ENCODE results near the gene ETV5.
A peak's percentile ranks its signal among the peaks of the same experiment; 100 is the strongest.

The ETV5 gene

GRCh38 chr3:186096290-186096689 lies 12.6 kb downstream of the ETV5 start:
- no peak overlapping the region for H3K23ac ChIP-seq (ENCODE audit: low read length in 2 of 2)
- H3K14ac ChIP-seq (ENCODE audit: low read length in 2 of 2): no peak overlapping the region
- H4K91ac ChIP-seq (ENCODE audit: low read length): no peak overlapping the region
- peaks cover 19% of the 10 kb centered on the region for H3K4me1 ChIP-seq (ENCODE audit: control insufficient read depth, insufficient read depth, low read depth, low read length)
- H2BK15ac ChIP-seq (ENCODE audit: low read depth, poor library complexity, severe bottlenecking): no peak overlapping the region
- WGBS: 89% methylated on average over 2 of the region's 2 CpGs
- H4K8ac ChIP-seq (ENCODE audit: low read length): no peak overlapping the region
- H3K27me3 ChIP-seq (ENCODE audit: control insufficient read depth in 1 of 2, insufficient read depth in 1 of 2, low read length in 2 of 2): no peaks in the 10 kb centered on the region
- H3K4me2 ChIP-seq (ENCODE audit: low read length, poor library complexity, severe bottlenecking): no peak overlapping the region
- H3K4ac ChIP-seq (ENCODE audit: low read depth in 1 of 2, low read length in 2 of 2): no peak overlapping the region
- peaks cover 11 to 79% of the 10 kb centered on the region in 2 experiments for H3K36me3 ChIP-seq (ENCODE audit: control insufficient read depth in 1 of 2, insufficient read depth in 2 of 2, low read depth in 1 of 2, low read length in 2 of 2)
- no peak overlapping the region for H3K18ac ChIP-seq (ENCODE audit: low read depth in 1 of 2, low read length in 2 of 2)
- H3K9me3 ChIP-seq (ENCODE audit: control insufficient read depth, low read length): no peaks in the 10 kb centered on the region
- DNase-seq: no peak
- H2AFZ ChIP-seq (ENCODE audit: low read depth, low read length): no peak overlapping the region
- H2BK120ac ChIP-seq (ENCODE audit: low read depth, low read length): no peak overlapping the region
- H3K4me3 ChIP-seq (ENCODE audit: insufficient read depth in 1 of 2, low read depth in 1 of 2, low read length in 2 of 2): no peak overlapping the region
- H2AK5ac ChIP-seq (ENCODE audit: low read length, severe bottlenecking): no peak overlapping the region
- no peak overlapping the region for H3K9ac ChIP-seq (ENCODE audit: low read length)
- no peak overlapping the region for H3K27ac ChIP-seq (ENCODE audit: low read length, poor library complexity, severe bottlenecking)
- no peak overlapping the region for H2BK5ac ChIP-seq (ENCODE audit: low read depth, low read length, poor library complexity, severe bottlenecking)
- no peak overlapping the region for H2BK12ac ChIP-seq (ENCODE audit: low read length in 2 of 2)
- H3K79me1 ChIP-seq (replicated peaks; ENCODE audit: low read length, poor library complexity, severe bottlenecking): peaks cover 25% of the 10 kb centered on the region

- 85% methylated on average over 8 of the region's 8 CpGs for WGBS
- no peak overlapping the region for H3K18ac ChIP-seq (ENCODE audit: low read depth in 1 of 2, low read length in 2 of 2)
Measured at GRCh38 chr3:186095561-186096081, 13.3 kb downstream of the ETV5 start.

GRCh38 chr3:186094696-186095425 lies 14.0 kb downstream of the ETV5 start:
- no peaks in the 10 kb centered on the region for H3K27me3 ChIP-seq (ENCODE audit: control insufficient read depth in 1 of 2, insufficient read depth in 1 of 2, low read length in 2 of 2)
- H2BK15ac ChIP-seq (ENCODE audit: low read depth, poor library complexity, severe bottlenecking): no peak overlapping the region
- H3K14ac ChIP-seq (ENCODE audit: low read length in 2 of 2): no peak overlapping the region
- peaks cover 21% of the 10 kb centered on the region for H3K4me1 ChIP-seq (ENCODE audit: control insufficient read depth, insufficient read depth, low read depth, low read length)
- no peak overlapping the region for H3K4me3 ChIP-seq (ENCODE audit: insufficient read depth in 1 of 2, low read depth in 1 of 2, low read length in 2 of 2)
- peaks cover 33% of the 10 kb centered on the region for H3K79me1 ChIP-seq (replicated peaks; ENCODE audit: low read length, poor library complexity, severe bottlenecking)
- DNase-seq: no peak
- H3K9me3 ChIP-seq (ENCODE audit: control insufficient read depth, low read length): no peaks in the 10 kb centered on the region
- no peak overlapping the region for H3K9ac ChIP-seq (ENCODE audit: low read length)
- H2BK120ac ChIP-seq (ENCODE audit: low read depth, low read length): no peak overlapping the region
- no peak overlapping the region for H3K23ac ChIP-seq (ENCODE audit: low read length in 2 of 2)
- H3K4me2 ChIP-seq (ENCODE audit: low read length, poor library complexity, severe bottlenecking): no peak overlapping the region
- 98% methylated on average over 6 of the region's 7 CpGs for WGBS
- no peak overlapping the region for H4K8ac ChIP-seq (ENCODE audit: low read length)
- no peak overlapping the region for H4K91ac ChIP-seq (ENCODE audit: low read length)
- no peak overlapping the region for H2AK5ac ChIP-seq (ENCODE audit: low read length, severe bottlenecking)
- no peak overlapping the region for H2AFZ ChIP-seq (ENCODE audit: low read depth, low read length)
- H2BK12ac ChIP-seq (ENCODE audit: low read length in 2 of 2): no peak overlapping the region
- H3K4ac ChIP-seq (ENCODE audit: low read depth in 1 of 2, low read length in 2 of 2): no peak overlapping the region
- H2BK5ac ChIP-seq (ENCODE audit: low read depth, low read length, poor library complexity, severe bottlenecking): no peak overlapping the region
- no peak overlapping the region for H3K27ac ChIP-seq (ENCODE audit: low read length, poor library complexity, severe bottlenecking)
- no peak overlapping the region for H3K18ac ChIP-seq (ENCODE audit: low read depth in 1 of 2, low read length in 2 of 2)
- peaks cover 11 to 79% of the 10 kb centered on the region in 2 experiments for H3K36me3 ChIP-seq (ENCODE audit: control insufficient read depth in 1 of 2, insufficient read depth in 2 of 2, low read depth in 1 of 2, low read length in 2 of 2)

More at GRCh38 chr3:186095561-186096081, 13.3 kb downstream of the ETV5 start:
- no peak overlapping the region for H3K23ac ChIP-seq (ENCODE audit: low read length in 2 of 2)
- H3K36me3 ChIP-seq (ENCODE audit: control insufficient read depth in 1 of 2, insufficient read depth in 2 of 2, low read depth in 1 of 2, low read length in 2 of 2): peaks cover 11 to 79% of the 10 kb centered on the region in 2 experiments
- DNase-seq: no peak
- H2AFZ ChIP-seq (ENCODE audit: low read depth, low read length): no peak overlapping the region
- peaks cover 28% of the 10 kb centered on the region for H3K79me1 ChIP-seq (replicated peaks; ENCODE audit: low read length, poor library complexity, severe bottlenecking)
- no peak overlapping the region for H2BK5ac ChIP-seq (ENCODE audit: low read depth, low read length, poor library complexity, severe bottlenecking)
- no peak overlapping the region for H2BK120ac ChIP-seq (ENCODE audit: low read depth, low read length)
- peak overlapping the region in 1 of 2 experiments; percentile 72 for H2BK12ac ChIP-seq (ENCODE audit: low read length in 2 of 2)
- H3K27me3 ChIP-seq (ENCODE audit: control insufficient read depth in 1 of 2, insufficient read depth in 1 of 2, low read length in 2 of 2): no peaks in the 10 kb centered on the region
- H2AK5ac ChIP-seq (ENCODE audit: low read length, severe bottlenecking): no peak overlapping the region
- H3K4me2 ChIP-seq (ENCODE audit: low read length, poor library complexity, severe bottlenecking): no peak overlapping the region
- no peak overlapping the region for H3K27ac ChIP-seq (ENCODE audit: low read length, poor library complexity, severe bottlenecking)
- no peak overlapping the region for H3K9ac ChIP-seq (ENCODE audit: low read length)
- no peak overlapping the region for H3K4me3 ChIP-seq (ENCODE audit: insufficient read depth in 1 of 2, low read depth in 1 of 2, low read length in 2 of 2)
- no peak overlapping the region for H4K8ac ChIP-seq (ENCODE audit: low read length)
- H3K9me3 ChIP-seq (ENCODE audit: control insufficient read depth, low read length): no peaks in the 10 kb centered on the region
- H3K4me1 ChIP-seq (ENCODE audit: control insufficient read depth, insufficient read depth, low read depth, low read length): peaks cover 21% of the 10 kb centered on the region
- H4K91ac ChIP-seq (ENCODE audit: low read length): no peak overlapping the region
- H2BK15ac ChIP-seq (ENCODE audit: low read depth, poor library complexity, severe bottlenecking): no peak overlapping the region
- no peak overlapping the region for H3K14ac ChIP-seq (ENCODE audit: low read length in 2 of 2)
- no peak overlapping the region for H3K4ac ChIP-seq (ENCODE audit: low read depth in 1 of 2, low read length in 2 of 2)

- H3K4me1 ChIP-seq (ENCODE audit: control insufficient read depth, insufficient read depth, low read depth, low read length): peaks cover 20% of the 10 kb centered on the region
- H2BK5ac ChIP-seq (ENCODE audit: low read depth, low read length, poor library complexity, severe bottlenecking): no peak overlapping the region
- H2BK120ac ChIP-seq (ENCODE audit: low read depth, low read length): no peak overlapping the region
- no peak overlapping the region for H3K4ac ChIP-seq (ENCODE audit: low read depth in 1 of 2, low read length in 2 of 2)
- WGBS: 100% methylated on average over 4 of the region's 5 CpGs
- H3K4me2 ChIP-seq (ENCODE audit: low read length, poor library complexity, severe bottlenecking): no peak overlapping the region
- no peak overlapping the region for H2BK12ac ChIP-seq (ENCODE audit: low read length in 2 of 2)
- no peak overlapping the region for H2BK15ac ChIP-seq (ENCODE audit: low read depth, poor library complexity, severe bottlenecking)
- H2AFZ ChIP-seq (ENCODE audit: low read depth, low read length): no peak overlapping the region
- no peak overlapping the region for H3K23ac ChIP-seq (ENCODE audit: low read length in 2 of 2)
- H3K9ac ChIP-seq (ENCODE audit: low read length): no peak overlapping the region
- no peak overlapping the region for H3K4me3 ChIP-seq (ENCODE audit: insufficient read depth in 1 of 2, low read depth in 1 of 2, low read length in 2 of 2)
- H3K27me3 ChIP-seq (ENCODE audit: control insufficient read depth in 1 of 2, insufficient read depth in 1 of 2, low read length in 2 of 2): no peaks in the 10 kb centered on the region
- no peak overlapping the region for H3K18ac ChIP-seq (ENCODE audit: low read depth in 1 of 2, low read length in 2 of 2)
- no peak overlapping the region for H2AK5ac ChIP-seq (ENCODE audit: low read length, severe bottlenecking)
- no peak overlapping the region for H4K91ac ChIP-seq (ENCODE audit: low read length)
- H3K36me3 ChIP-seq (ENCODE audit: control insufficient read depth in 1 of 2, insufficient read depth in 2 of 2, low read depth in 1 of 2, low read length in 2 of 2): peaks cover 11 to 79% of the 10 kb centered on the region in 2 experiments
- no peak overlapping the region for H3K14ac ChIP-seq (ENCODE audit: low read length in 2 of 2)
- DNase-seq: no peak
- H3K27ac ChIP-seq (ENCODE audit: low read length, poor library complexity, severe bottlenecking): no peak overlapping the region
- peaks cover 34% of the 10 kb centered on the region for H3K79me1 ChIP-seq (replicated peaks; ENCODE audit: low read length, poor library complexity, severe bottlenecking)
- H4K8ac ChIP-seq (ENCODE audit: low read length): no peak overlapping the region
- no peaks in the 10 kb centered on the region for H3K9me3 ChIP-seq (ENCODE audit: control insufficient read depth, low read length)
Measured at GRCh38 chr3:186094271-186094670, 14.6 kb downstream of the ETV5 start.
